GM12891 (cell line): ENCODE data around the gene WDR44.
A peak's percentile ranks its signal among the peaks of the same experiment; 100 is the strongest.

Source experiments
- DNase-seq: peaks from one replicate; pipeline ENCODE4 v3.0.0; 2011; ENCODE audit warnings: low spot score; ENCODE audit not compliant: insufficient read length
- FAIRE-seq: peaks from 2 replicates; lab custom pipeline; 2011; peaks lifted over from hg19 to GRCh38; lab: Jason Lieb, UNC
- PAX5 ChIP-seq: IDR thresholded peaks from 2 replicates; pipeline ENCODE4 v1.6.1; 2011; ENCODE audit warnings: low read length, moderate library complexity, mild to moderate bottlenecking; ENCODE audit not compliant: insufficient read depth, severe bottlenecking
- POLR2A ChIP-seq: IDR thresholded peaks from 2 replicates; pipeline ENCODE4 v1.6.1; 2011; ENCODE audit warnings: low read depth, low read length, control low read depth
- POLR2AphosphoS5 ChIP-seq: IDR thresholded peaks from 2 replicates; pipeline ENCODE4 v1.6.1; 2011; ENCODE audit warnings: low read depth, low read length, control low read depth
- POU2F2 ChIP-seq: IDR thresholded peaks from 2 replicates; pipeline ENCODE4 v1.6.1; 2011; ENCODE audit warnings: low read depth, mild to moderate bottlenecking, control low read depth, low read length, moderate library complexity
- SPI1 ChIP-seq: IDR thresholded peaks from 2 replicates; pipeline ENCODE4 v1.6.1; 2011; ENCODE audit warnings: low read depth, low read length, control low read depth
- TAF1 ChIP-seq: IDR thresholded peaks from 2 replicates; pipeline ENCODE4 v1.6.1; 2011; ENCODE audit warnings: low read depth, low read length, control low read depth

The WDR44 gene

GRCh38 chrX:118345045-118345463 lies 852 bp upstream of the WDR44 start:
- FAIRE-seq (peak; percentile 82), DNase-seq (no peak)
- TF ChIP-seq POLR2AphosphoS5 (no peak), PAX5 (no peak), TAF1 (no peak), SPI1 (no peak), POLR2A (no peak), POU2F2 (no peak)

- no peak for DNase-seq
- FAIRE-seq, result peak; percentile 76
- TF ChIP-seq TAF1 (no peak), POLR2AphosphoS5 (no peak), POLR2A (no peak), PAX5 (no peak), POU2F2 (no peak), SPI1 (no peak)
Measured at GRCh38 chrX:118346258-118347094, 570 bp downstream of the WDR44 start.

GRCh38 chrX:118347131-118347530 lies 1.2 kb downstream of the WDR44 start:
- TF ChIP-seq POLR2A, result no peak
- TF ChIP-seq SPI1, result no peak
- FAIRE-seq (peak; percentile 13), DNase-seq (no peak)

GRCh38 chrX:118347736-118348135 lies 1.8 kb downstream of the WDR44 start:
- no peak for DNase-seq
- TF ChIP-seq POLR2AphosphoS5 (no peak), TAF1 (no peak), POU2F2 (no peak), PAX5 (no peak), SPI1 (no peak), POLR2A (no peak)
- peak; percentile 45 for FAIRE-seq

GRCh38 chrX:118348186-118348810 lies 2.4 kb downstream of the WDR44 start:
- peak; percentile 63 for FAIRE-seq
- no peak for TF ChIP-seq POLR2AphosphoS5
- no peak for TF ChIP-seq POLR2A
- TF ChIP-seq SPI1, result no peak
- no peak for TF ChIP-seq TAF1
- DNase-seq, result no peak

GRCh38 chrX:118349188-118349587 lies 3.3 kb downstream of the WDR44 start:
- no peak for DNase-seq
- TF ChIP-seq POLR2A, result no peak
- FAIRE-seq, result no peak

- TF ChIP-seq POLR2AphosphoS5 (no peak), SPI1 (no peak), TAF1 (no peak), POLR2A (no peak), PAX5 (no peak), POU2F2 (no peak)
- FAIRE-seq (no peak), DNase-seq (no peak)
Measured at GRCh38 chrX:118350221-118350620, 4.3 kb downstream of the WDR44 start.

- DNase-seq (no peak), FAIRE-seq (peak; percentile 5)
- TF ChIP-seq SPI1 (peak; percentile 86), TAF1 (no peak)
Measured at GRCh38 chrX:118350706-118351105, 4.8 kb downstream of the WDR44 start.

- TF ChIP-seq PAX5, result no peak
- no peak for TF ChIP-seq SPI1
- TF ChIP-seq POLR2AphosphoS5, result no peak
- no peak for TF ChIP-seq TAF1
- no peak for FAIRE-seq
- no peak for DNase-seq
Measured at GRCh38 chrX:118352566-118352965, 6.7 kb downstream of the WDR44 start.

GRCh38 chrX:118353081-118353850 lies 7.4 kb downstream of the WDR44 start:
- DNase-seq (no peak), FAIRE-seq (peak; percentile 5)
- TF ChIP-seq SPI1 (peak; percentile 27; the same call in 1 of the 2 replicates), POLR2A (no peak)

- FAIRE-seq (peak; percentile 78), DNase-seq (no peak)
- no peak for TF ChIP-seq PAX5
- TF ChIP-seq POLR2AphosphoS5, result no peak
- TF ChIP-seq TAF1, result no peak
- TF ChIP-seq POLR2A, result no peak
- no peak for TF ChIP-seq SPI1
- TF ChIP-seq POU2F2, result no peak
Measured at GRCh38 chrX:118355225-118355920, 9.5 kb downstream of the WDR44 start.
